HG03442 (cell line): ENCODE results near the gene B4GALNT2.
"Not testable (repeated sequence)": the region's sequence is repeated elsewhere in the genome, so short reads cannot be mapped to it uniquely, and the experiment has no call there.

Experiments
- ATAC-seq: cut with Tn5 transposase; IDR thresholded peaks from one replicate; pipeline ENCODE4 v1.9.1; 2021; ENCODE audit warnings: mild to moderate bottlenecking, moderate library complexity; ENCODE audit not compliant: unreplicated experiment

B4GALNT2 gene

GRCh38 chr17:49170711-49171110 lies 38.1 kb downstream of the B4GALNT2 start:
- ATAC-seq, result not testable (repeated sequence)

- not testable (repeated sequence) for ATAC-seq
Observed at GRCh38 chr17:49175978-49176377, 43.4 kb downstream of the B4GALNT2 start.

- no peak for ATAC-seq
Observed at GRCh38 chr17:49180303-49180702, 47.7 kb downstream of the B4GALNT2 start.

DNA sequence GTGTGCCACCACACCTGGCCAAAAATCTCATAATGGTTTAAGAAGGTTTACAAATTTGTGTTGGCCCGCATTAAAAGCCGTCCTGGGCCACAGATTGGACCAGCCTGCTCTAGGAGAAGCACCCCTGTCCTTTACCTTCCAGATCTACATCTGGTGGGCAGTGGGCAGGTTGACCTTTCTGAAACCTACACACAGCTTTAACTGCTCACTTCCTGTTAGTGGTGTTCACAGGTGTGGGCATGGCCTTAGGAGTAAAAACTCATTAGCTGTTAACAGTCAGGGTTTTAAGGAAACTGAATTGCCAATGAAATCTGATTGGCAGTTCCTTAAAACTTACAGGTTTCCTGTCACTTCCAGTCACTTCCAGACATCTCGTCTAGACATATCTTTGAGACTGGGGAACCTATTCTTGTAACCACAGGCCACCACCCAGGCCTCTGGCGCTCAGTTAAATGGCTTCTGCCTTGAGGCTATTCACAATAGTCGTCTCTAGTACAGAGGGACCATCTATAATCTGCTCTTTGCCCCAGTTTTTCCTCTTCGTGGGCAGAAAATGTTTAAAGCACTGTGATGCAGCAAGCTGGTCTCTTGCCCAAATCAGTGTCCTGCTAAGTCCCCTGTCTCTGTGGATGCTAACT lies 48.5 kb downstream of the B4GALNT2 start:
- ATAC-seq, result no peak

- ATAC-seq, result no peak
Observed at GRCh38 chr17:49183341-49183740, 50.8 kb downstream of the B4GALNT2 start.

DNA sequence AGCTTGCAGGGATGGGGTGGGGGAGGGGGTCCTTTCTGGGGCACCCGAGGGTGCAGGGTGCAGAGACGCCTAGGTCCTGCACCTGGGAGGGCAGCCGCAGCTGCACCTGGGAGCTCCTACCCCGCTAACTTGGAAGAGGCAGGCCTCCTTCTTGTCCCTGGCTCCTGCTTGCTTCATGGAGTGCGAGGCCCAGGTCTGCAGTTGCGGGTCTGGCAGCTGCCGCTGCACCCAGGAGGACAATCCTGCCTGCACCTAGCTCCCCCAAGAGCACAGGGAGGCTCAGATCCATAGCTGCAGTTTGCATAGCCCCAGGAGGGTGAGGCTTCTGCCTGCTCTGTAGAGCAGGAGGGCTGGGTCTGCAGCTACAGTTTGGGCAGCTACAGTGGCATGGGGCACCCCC lies 51.2 kb downstream of the B4GALNT2 start:
- ATAC-seq, result no peak

GRCh38 chr17:49184522-49184921 lies 52.0 kb downstream of the B4GALNT2 start:
- ATAC-seq, result not testable (repeated sequence)

- ATAC-seq, result not testable (repeated sequence)
Observed at GRCh38 chr17:49185381-49185780, 52.8 kb downstream of the B4GALNT2 start.

- no peak for ATAC-seq
Observed at GRCh38 chr17:49187301-49187700, 54.7 kb downstream of the B4GALNT2 start.

DNA sequence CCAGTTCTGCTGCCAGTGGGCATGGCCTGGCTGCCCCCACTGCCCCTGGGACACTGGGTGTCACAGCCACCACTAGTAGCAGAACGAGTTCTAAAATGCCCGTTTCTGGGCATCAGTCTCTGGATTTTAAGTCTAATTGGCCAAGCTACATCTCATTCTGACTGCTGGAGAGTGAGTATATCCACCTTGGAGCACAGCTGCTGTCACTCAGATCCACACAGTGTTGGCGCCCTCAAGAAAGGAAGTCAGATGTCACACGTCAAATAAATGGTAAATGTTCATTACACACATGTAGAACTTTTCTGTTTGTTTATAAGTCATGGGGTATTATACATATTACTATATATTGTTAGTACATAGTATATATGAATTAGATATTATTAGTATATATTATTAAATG lies 58.4 kb downstream of the B4GALNT2 start:
- ATAC-seq, result no peak

DNA sequence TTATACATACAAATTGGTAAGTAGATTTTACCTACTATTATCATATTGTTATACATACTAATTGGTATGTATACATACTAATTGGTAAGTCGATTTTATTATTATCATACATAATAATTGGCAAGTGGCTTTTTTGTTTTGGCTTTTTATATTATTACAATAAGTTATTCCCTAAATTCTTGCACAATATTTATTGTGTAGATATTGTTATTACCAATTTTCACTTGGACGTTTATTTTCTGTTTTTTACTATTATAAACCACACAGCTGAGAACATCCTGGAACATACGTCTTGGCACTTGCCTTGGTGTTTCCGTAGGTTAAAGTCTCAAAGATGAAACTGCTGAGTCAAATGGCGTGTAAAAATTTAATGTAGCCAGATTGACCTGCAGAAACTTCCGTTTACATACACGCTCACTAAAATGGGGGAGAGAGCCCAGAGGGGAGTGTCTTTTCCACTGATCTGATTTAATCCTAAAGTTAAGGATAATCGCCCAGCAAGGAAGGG lies 58.9 kb downstream of the B4GALNT2 start:
- ATAC-seq, result no peak

GRCh38 chr17:49191917-49192741 lies 59.6 kb downstream of the B4GALNT2 start:
- peak; percentile 28 for ATAC-seq

DNA sequence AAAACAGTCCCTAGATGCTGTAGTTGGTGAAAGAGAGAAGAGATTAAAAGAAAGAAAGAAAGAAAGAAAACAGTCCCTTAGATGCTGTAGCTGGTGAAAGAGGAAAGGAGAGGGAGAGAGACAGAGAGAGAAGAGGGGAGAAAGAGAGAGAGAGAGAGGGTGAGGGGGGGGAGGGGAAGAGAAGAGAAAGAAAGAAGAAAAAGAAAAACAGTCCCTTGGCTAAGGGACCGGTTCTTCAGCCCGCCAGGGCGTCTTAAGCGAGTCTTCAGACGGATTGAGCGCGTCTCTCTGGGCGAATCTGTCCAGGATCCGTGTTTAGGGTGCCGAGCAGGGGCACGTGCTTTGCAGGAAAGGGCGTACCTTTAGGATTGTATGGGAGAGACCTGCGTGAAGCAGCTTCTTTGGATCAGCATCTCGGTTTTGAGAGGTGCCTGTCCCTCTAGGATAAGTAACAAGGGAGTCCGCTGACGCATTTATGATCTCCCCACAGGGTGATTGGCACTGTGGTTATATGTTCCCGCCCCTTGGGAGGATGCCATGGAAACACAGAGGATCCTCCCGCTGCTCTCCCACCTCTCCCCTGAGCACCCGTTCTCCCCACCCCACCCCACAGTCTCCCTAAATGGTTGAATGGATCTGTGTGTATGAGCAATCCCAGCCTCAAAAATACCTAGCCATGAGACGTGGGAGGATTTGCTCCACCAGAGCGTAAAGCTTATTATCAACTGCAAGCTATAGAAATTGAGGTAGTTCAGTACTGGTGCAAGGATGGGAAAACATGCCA lies 61.1 kb downstream of the B4GALNT2 start:
- no peak for ATAC-seq

DNA sequence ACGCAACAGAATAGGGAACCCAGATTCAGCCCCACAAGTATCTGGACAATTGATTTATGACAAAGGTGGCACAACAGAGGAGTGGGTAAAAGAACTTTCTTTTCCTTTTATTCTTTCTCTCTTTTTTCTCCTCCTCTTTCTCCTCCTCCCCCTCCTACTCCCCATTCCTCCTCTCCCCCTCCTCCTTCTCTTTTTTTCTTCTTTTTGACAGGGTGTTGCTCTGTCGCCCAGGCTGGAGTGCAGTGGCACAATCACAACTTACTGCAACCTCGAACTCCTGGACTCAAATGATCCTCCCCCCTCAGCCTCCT lies 61.7 kb downstream of the B4GALNT2 start:
- ATAC-seq, result no peak

DNA sequence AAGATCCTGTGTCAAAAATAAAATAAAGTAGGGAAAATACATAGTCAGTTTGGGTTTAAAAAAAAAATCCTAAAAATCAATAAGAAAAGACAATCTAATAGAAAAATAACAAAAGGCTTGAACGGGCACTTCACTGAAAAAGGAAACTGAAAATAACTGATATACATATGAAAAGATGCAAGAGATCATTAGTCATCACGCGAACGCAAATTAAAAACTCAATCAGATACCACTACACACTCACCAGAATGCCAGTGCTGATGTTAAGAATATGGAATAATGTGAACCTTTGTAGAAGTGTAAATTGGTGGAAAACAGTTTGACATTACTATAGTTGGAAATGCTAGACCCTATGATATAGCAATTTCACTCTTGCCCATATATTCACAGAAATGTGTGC lies 63.2 kb downstream of the B4GALNT2 start:
- no peak for ATAC-seq

DNA sequence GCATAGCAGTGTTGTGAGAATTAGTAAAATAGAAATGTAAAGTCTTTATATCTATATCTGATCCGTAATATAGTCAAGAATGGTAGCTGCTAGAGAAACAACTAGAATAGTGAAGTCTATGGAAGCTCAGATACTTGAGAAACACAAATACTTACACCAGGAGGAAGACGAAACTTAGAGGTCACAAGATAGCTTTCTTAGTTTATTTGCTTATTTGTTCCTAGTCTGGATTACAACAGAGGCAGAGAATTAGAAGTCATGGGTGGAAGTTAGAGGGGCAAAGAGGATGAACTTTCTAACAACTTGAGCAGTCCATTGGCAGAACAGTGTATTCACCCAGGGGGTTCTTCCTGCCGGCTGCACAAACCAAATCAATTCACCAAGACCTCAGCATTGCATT lies 64.0 kb downstream of the B4GALNT2 start:
- no peak for ATAC-seq

- ATAC-seq, result no peak
Observed at GRCh38 chr17:49197346-49197998, 64.9 kb downstream of the B4GALNT2 start.

DNA sequence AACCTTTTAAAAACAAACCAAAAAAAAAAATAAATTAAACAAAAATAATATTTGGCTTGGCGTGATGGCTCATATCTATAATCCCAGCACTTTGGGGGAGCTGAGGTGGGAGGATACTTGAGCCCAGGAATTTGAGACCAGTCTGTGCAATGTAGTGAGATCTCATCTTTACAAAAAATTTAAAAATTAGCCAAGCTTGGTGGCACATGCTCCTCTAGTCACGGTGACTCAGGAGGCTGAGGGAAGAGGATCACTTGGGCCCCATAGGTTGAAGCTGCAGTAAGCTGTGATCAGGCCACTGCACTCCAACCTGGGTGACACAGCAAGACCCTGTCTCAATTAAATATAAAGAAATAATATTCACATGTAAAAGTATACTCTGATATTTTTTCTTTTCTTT lies 65.6 kb downstream of the B4GALNT2 start:
- ATAC-seq, result no peak

GRCh38 chr17:49200423-49201083 lies 68.0 kb downstream of the B4GALNT2 start:
- ATAC-seq, result no peak

DNA sequence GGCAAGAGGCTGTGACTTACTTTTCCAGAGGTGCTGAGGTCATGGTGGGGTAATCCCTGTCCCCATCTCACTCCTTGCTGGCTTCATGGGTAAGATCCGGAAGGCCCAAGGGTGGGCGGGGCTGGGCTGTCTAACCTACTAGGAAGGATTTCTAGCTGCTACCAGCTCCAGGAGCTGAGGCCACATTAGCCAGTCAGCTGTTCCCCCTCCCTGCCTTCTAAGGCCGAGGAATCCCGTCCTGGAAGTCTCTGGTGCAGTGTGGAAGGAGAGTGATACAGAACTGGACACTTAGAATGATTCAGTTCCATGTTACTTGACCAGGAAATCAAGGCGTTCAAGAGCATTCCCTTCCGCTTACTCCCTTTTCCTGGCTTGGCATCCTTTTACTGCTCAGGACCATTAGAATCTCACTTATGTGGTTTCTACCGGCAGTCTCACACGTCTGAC lies 68.9 kb downstream of the B4GALNT2 start:
- no peak for ATAC-seq
